Measurements from ENCODE around the gene HES4. TPM values are rescaled to one million over a fixed set of nuclear protein-coding genes. Genes with fewer than 3 reads are reported as not detected.

The HES4 gene
- total and polyA plus RNA-seq, 2 donors (not counting 3 experiments of a cell fraction or from before 2014, with no cell fraction given): 30.5 to 37.6 TPM

DNA sequence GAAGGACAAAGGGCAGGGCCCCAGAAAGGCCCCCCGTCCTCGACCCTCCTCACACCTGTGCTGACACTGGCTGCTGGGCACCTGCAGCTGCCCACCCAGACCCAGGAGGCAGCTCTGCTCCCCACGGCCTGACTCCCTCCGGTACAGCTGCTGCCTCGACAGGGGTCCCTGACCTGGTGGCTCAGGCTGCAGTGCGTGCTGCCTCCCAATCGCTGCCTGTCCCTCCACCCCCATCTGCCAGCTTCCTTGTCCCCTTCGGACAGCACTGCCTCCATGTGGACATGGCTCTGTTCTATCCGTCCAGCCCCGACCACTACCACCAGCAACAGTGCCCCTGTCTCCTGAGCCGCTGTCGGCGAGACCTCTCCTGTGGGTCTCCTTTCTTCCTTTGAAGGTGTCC, 45.0 kb downstream of the HES4 start:
- BruUV-seq (replicated peaks): no TSS peak
- Histone ChIP-seq H3K27me3 (ENCODE audit: control insufficient read depth in 2 of 2, insufficient read depth in 2 of 2, low read length in 2 of 2) (no peaks in the 10 kb centered on the region), H3K4me2 (ENCODE audit: insufficient read depth, low read length) (no peak overlapping the region), H3K79me2 (ENCODE audit: control insufficient read depth, insufficient read depth, low read length) (peaks cover 18% of the 10 kb centered on the region), H3K9ac (replicated peaks; ENCODE audit: extremely low read depth, insufficient read depth, low read length) (no peak overlapping the region), H3K27ac (ENCODE audit: insufficient read depth, low read depth, low read length) (no peak overlapping the region), H3K36me3 (ENCODE audit: control insufficient read depth in 2 of 2, extremely low read depth in 1 of 2, insufficient read depth in 2 of 2, low read length in 2 of 2) (peaks cover 0 to 54% of the 10 kb centered on the region in 2 experiments), H4K20me1 (replicated peaks; ENCODE audit: control insufficient read depth, extremely low read depth, insufficient read depth, low read length) (no peaks in the 10 kb centered on the region), H3K4me1 (ENCODE audit: control insufficient read depth, extremely low read depth, insufficient read depth, low read length) (peaks cover 5% of the 10 kb centered on the region), H3K9me1 (replicated peaks; ENCODE audit: control insufficient read depth, extremely low read depth, insufficient read depth, low read length) (no peaks in the 10 kb centered on the region), H3K9me3 (replicated peaks; ENCODE audit: control insufficient read depth, insufficient read depth, low read length) (no peaks in the 10 kb centered on the region), H2AFZ (ENCODE audit: low read depth, low read length) (no peak overlapping the region), H3K4me3 (replicated peaks in 1 of 3; ENCODE audit: insufficient read depth in 1 of 3, low read depth in 1 of 3, low read length in 3 of 3) (no peak overlapping the region)
- ChIA-PET CTCF (no interaction called here), POLR2A (no interaction called here)
- TF ChIP-seq POLR2AphosphoS5 (IDR thresholded peaks at IDR 0.05; ENCODE audit: insufficient read depth, low read depth, low read length): no peak
- TF ChIP-seq EZH2 (IDR thresholded peaks at IDR 0.05; ENCODE audit: borderline replicate concordance, low read depth, low read length, severe bottlenecking): no peak
- TF ChIP-seq FOS (IDR thresholded peaks at IDR 0.05; ENCODE audit: borderline replicate concordance, insufficient read depth, low read length): no peak
- TF ChIP-seq CTCF (IDR thresholded peaks at IDR 0.05; ENCODE audit: extremely low read depth in 1 of 2, insufficient read depth in 1 of 2, low read depth in 1 of 2, low read length in 2 of 2): no peak
- TF ChIP-seq JUN (IDR thresholded peaks at IDR 0.05; ENCODE audit: borderline replicate concordance, insufficient read depth, insufficient read length, low read depth): no peak
- TF ChIP-seq MYC (IDR thresholded peaks at IDR 0.05; ENCODE audit: low read depth, low read length): no peak
- TF ChIP-seq POLR2A (IDR thresholded peaks at IDR 0.05; ENCODE audit: low read depth, low read length): no peak
- no peak for TF ChIP-seq GATA2 (IDR thresholded peaks at IDR 0.05; ENCODE audit: insufficient read depth, insufficient read length, low read depth, low read length)
- TF ChIP-seq MAX (IDR thresholded peaks at IDR 0.05; ENCODE audit: insufficient read depth, insufficient read length): no peak
- intact Hi-C loops (cut with micrococcal nuclease): loop anchor here (5.0 kb wide), 1 partner anchor 33 kb away; the partner anchor contains the start of gene SAMD11
- FAIRE-seq (no peak), DNase-seq (ENCODE audit: low read depth, low spot score) (no peak)
- dilution Hi-C loops (cut with MboI; ENCODE audit: extremely low pct_ligation_motif_present, low sequenced_read_pairs): no loop called here
